SK-N-MC (cell line): ENCODE measurements around the gene SLCO1B1.

ENCODE experiments used
- DNase-seq: peaks from one replicate; pipeline ENCODE4 v3.0.0-alpha.2; 2011; ENCODE audit warnings: low read depth, low spot score
- H3K27ac ChIP-seq: fragments of 200-600 bp; sonication (generic); 2 replicates; pipeline ENCODE4 v1.5.1; 2016; ENCODE audit warnings: mixed run types
- H3K36me3 ChIP-seq: fragments of 200-600 bp; sonication (generic); 2 replicates; pipeline ENCODE4 v1.6.1; 2017; ENCODE audit warnings: antibody characterized with exemption, low read length, mixed read lengths; ENCODE audit not compliant: insufficient read depth
- H3K4me3 ChIP-seq: fragments of 200-600 bp; sonication (generic); 2 replicates; pipeline ENCODE4 v1.5.1; 2016
- H3K9ac ChIP-seq: fragments of 200-600 bp; sonication (generic); 2 replicates; pipeline ENCODE4 v1.8.0; 2017; ENCODE audit warnings: mixed run types, mixed read lengths; ENCODE audit not compliant: insufficient read length
- H3K9me3 ChIP-seq: fragments of 200-600 bp; sonication (generic); 2 replicates; pipeline ENCODE4 v1.6.1; 2017; ENCODE audit warnings: low read depth, mild to moderate bottlenecking, antibody characterized with exemption, low read length, moderate library complexity, mixed read lengths
- EZH2 ChIP-seq: fragments of 200-600 bp; sonication (generic); IDR thresholded peaks from one replicate; pipeline ENCODE4 v1.6.1; 2017; ENCODE audit warnings: antibody characterized with exemption
- FOXP2 ChIP-seq: optimal IDR thresholded peaks from 2 replicates; pipeline ENCODE3; 2011; ENCODE audit warnings: mild to moderate bottlenecking, moderate library complexity; ENCODE audit not compliant: insufficient read depth; ENCODE audit errors: extremely low read length, control extremely low read depth
- POLR2AphosphoS5 ChIP-seq: IDR thresholded peaks from 2 replicates; pipeline ENCODE4 v1.6.1; 2012; ENCODE audit warnings: mild to moderate bottlenecking, low read depth, low read length, borderline replicate concordance

The SLCO1B1 gene

GRCh38 chr12:21248679-21249078 lies 117.7 kb downstream of the SLCO1B1 start:
- H3K36me3 ChIP-seq, result no peaks in the 10 kb centered on the region
- H3K27ac ChIP-seq, result no peak overlapping the region
- H3K9me3 ChIP-seq, result no peaks in the 10 kb centered on the region
- H3K9ac ChIP-seq, result no peak overlapping the region
- TF ChIP-seq EZH2 (no peak), FOXP2 (no peak), POLR2AphosphoS5 (no peak)
- no peak for DNase-seq
- H3K4me3 ChIP-seq, result no peak overlapping the region

- Histone ChIP-seq H3K27ac (no peak overlapping the region), H3K36me3 (no peaks in the 10 kb centered on the region), H3K9ac (no peak overlapping the region), H3K4me3 (no peak overlapping the region), H3K9me3 (no peaks in the 10 kb centered on the region)
- TF ChIP-seq EZH2 (no peak), FOXP2 (no peak), POLR2AphosphoS5 (no peak)
- DNase-seq, result no peak
Observed at GRCh38 chr12:21252070-21252469, 121.1 kb downstream of the SLCO1B1 start.

GRCh38 chr12:21257172-21257571 lies 126.2 kb downstream of the SLCO1B1 start:
- Histone ChIP-seq H3K9me3 (no peaks in the 10 kb centered on the region), H3K9ac (no peak overlapping the region), H3K4me3 (no peak overlapping the region), H3K36me3 (no peaks in the 10 kb centered on the region), H3K27ac (no peak overlapping the region)
- TF ChIP-seq POLR2AphosphoS5 (no peak), EZH2 (no peak), FOXP2 (no peak)
- DNase-seq, result no peak

- Histone ChIP-seq H3K4me3 (no peak overlapping the region), H3K27ac (no peak overlapping the region), H3K36me3 (no peaks in the 10 kb centered on the region), H3K9ac (no peak overlapping the region), H3K9me3 (no peaks in the 10 kb centered on the region)
- TF ChIP-seq FOXP2, result no peak
- no peak for TF ChIP-seq EZH2
- no peak for TF ChIP-seq POLR2AphosphoS5
- DNase-seq, result no peak
Observed at GRCh38 chr12:21264232-21264631, 133.2 kb downstream of the SLCO1B1 start.

DNA sequence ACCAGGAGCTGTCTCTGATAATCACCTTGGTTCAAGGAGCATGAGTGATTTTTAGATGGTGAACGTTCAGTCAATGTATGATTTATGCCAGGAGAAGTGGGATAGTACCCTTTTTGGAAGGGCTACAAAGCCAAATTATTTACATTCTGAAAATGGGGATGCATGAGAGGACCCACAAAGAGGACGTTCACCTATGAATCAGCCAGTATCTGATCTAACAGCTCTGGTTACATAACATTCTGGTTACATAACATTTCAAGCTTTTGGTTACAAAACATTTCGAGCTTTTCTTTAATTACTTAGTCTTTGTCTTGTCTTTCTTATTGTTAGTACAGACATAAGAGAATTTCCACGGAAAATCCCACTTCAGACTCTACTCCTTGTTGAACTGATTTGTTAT lies 134.9 kb downstream of the SLCO1B1 start:
- Histone ChIP-seq H3K27ac (no peak overlapping the region), H3K9me3 (no peaks in the 10 kb centered on the region), H3K36me3 (no peaks in the 10 kb centered on the region), H3K9ac (no peak overlapping the region), H3K4me3 (no peak overlapping the region)
- DNase-seq, result no peak
- TF ChIP-seq FOXP2, result no peak
- TF ChIP-seq EZH2, result no peak
- TF ChIP-seq POLR2AphosphoS5, result no peak

- TF ChIP-seq EZH2, result no peak
- no peak for TF ChIP-seq POLR2AphosphoS5
- TF ChIP-seq FOXP2, result no peak
- DNase-seq, result no peak
- no peak overlapping the region for H3K9ac ChIP-seq
- no peaks in the 10 kb centered on the region for H3K9me3 ChIP-seq
- no peaks in the 10 kb centered on the region for H3K36me3 ChIP-seq
- H3K4me3 ChIP-seq, result no peak overlapping the region
- no peak overlapping the region for H3K27ac ChIP-seq
Observed at GRCh38 chr12:21276826-21277225, 145.8 kb downstream of the SLCO1B1 start.
